HEK293 (cell line): ENCODE results near the gene AHCYL1.

Experiments used
- BCL11B ChIP-seq: fragments of 450-650 bp; formaldehyde crosslinking; IDR thresholded peaks from 2 replicates; pipeline ENCODE4 v1.5.1; 2016; ENCODE audit warnings: low read depth, missing biosample characterization, missing genetic modification characterization
- BCL6B ChIP-seq: fragments of 450-650 bp; formaldehyde crosslinking; IDR thresholded peaks from 2 replicates; pipeline ENCODE4 v1.5.1; 2017; ENCODE audit warnings: missing biosample characterization, missing genetic modification characterization
- FEZF1 ChIP-seq: fragments of 450-650 bp; formaldehyde crosslinking; IDR thresholded peaks from 2 replicates; pipeline ENCODE4 v1.5.1; 2016; ENCODE audit warnings: missing biosample characterization, missing genetic modification characterization
- GFI1B ChIP-seq: fragments of 450-650 bp; formaldehyde crosslinking; IDR thresholded peaks from 2 replicates; pipeline ENCODE4 v1.5.1; 2016; ENCODE audit warnings: missing biosample characterization, missing genetic modification characterization
- MEIS1 ChIP-seq: sonication (generic); formaldehyde crosslinking; IDR thresholded peaks from 2 replicates; pipeline ENCODE4 v1.8.1; 2022; ENCODE audit warnings: missing genetic modification reagents, mild to moderate bottlenecking, borderline replicate concordance
- MYNN ChIP-seq: fragments of 450-650 bp; formaldehyde crosslinking; IDR thresholded peaks from 2 replicates; pipeline ENCODE4 v1.5.1; 2016; ENCODE audit warnings: missing biosample characterization, missing genetic modification characterization, borderline replicate concordance
- PBX3 ChIP-seq: sonication (generic); formaldehyde crosslinking; IDR thresholded peaks from 2 replicates; pipeline ENCODE4 v1.8.1; 2022; ENCODE audit warnings: mild to moderate bottlenecking, moderate library complexity, missing genetic modification reagents
- SCRT2 ChIP-seq: fragments of 450-650 bp; formaldehyde crosslinking; IDR thresholded peaks from 2 replicates; pipeline ENCODE4 v1.5.1; 2016; ENCODE audit warnings: missing biosample characterization, missing genetic modification characterization
- ZBTB7A ChIP-seq: fragments of 450-650 bp; formaldehyde crosslinking; IDR thresholded peaks from 2 replicates; pipeline ENCODE4 v1.5.1; 2016; ENCODE audit warnings: low read depth, missing biosample characterization, missing genetic modification characterization
- ZNF10 ChIP-seq: fragments of 450-650 bp; formaldehyde crosslinking; IDR thresholded peaks from 2 replicates; pipeline ENCODE4 v1.5.1; 2017; ENCODE audit warnings: missing biosample characterization, missing genetic modification characterization
- ZNF114 ChIP-seq: fragments of 450-650 bp; formaldehyde crosslinking; IDR thresholded peaks from 2 replicates; pipeline ENCODE4 v1.5.0; 2017; ENCODE audit warnings: missing biosample characterization, missing genetic modification characterization
- ZNF146 ChIP-seq: fragments of 450-650 bp; formaldehyde crosslinking; IDR thresholded peaks from 2 replicates; pipeline ENCODE4 v1.5.1; 2016; ENCODE audit warnings: missing biosample characterization, missing genetic modification characterization
- ZNF157 ChIP-seq: fragments of 450-650 bp; formaldehyde crosslinking; IDR thresholded peaks from 2 replicates; pipeline ENCODE4 v1.5.1; 2016; ENCODE audit warnings: missing biosample characterization, missing genetic modification characterization
- ZNF175 ChIP-seq: fragments of 450-650 bp; formaldehyde crosslinking; IDR thresholded peaks from 2 replicates; pipeline ENCODE4 v1.5.1; 2016; ENCODE audit warnings: missing biosample characterization, missing genetic modification characterization
- ZNF19 ChIP-seq: fragments of 450-650 bp; formaldehyde crosslinking; IDR thresholded peaks from 2 replicates; pipeline ENCODE4; 2016; ENCODE audit warnings: missing biosample characterization, missing genetic modification characterization, low read depth
- ZNF248 ChIP-seq: fragments of 450-650 bp; formaldehyde crosslinking; IDR thresholded peaks from 2 replicates; pipeline ENCODE4 v1.5.1; 2017; ENCODE audit warnings: missing biosample characterization, missing genetic modification characterization
- ZNF350 ChIP-seq: fragments of 450-650 bp; formaldehyde crosslinking; IDR thresholded peaks from 2 replicates; pipeline ENCODE4 v1.5.0; 2017; ENCODE audit warnings: missing biosample characterization, mild to moderate bottlenecking, missing genetic modification characterization
- ZNF391 ChIP-seq: fragments of 450-650 bp; formaldehyde crosslinking; IDR thresholded peaks from 2 replicates; pipeline ENCODE4 v1.5.1; 2016; ENCODE audit warnings: low read depth, missing biosample characterization, missing genetic modification characterization, borderline replicate concordance
- ZNF48 ChIP-seq: fragments of 450-650 bp; formaldehyde crosslinking; IDR thresholded peaks from 2 replicates; pipeline ENCODE4 v1.5.1; 2016; ENCODE audit warnings: missing biosample characterization, missing genetic modification characterization
- ZNF549 ChIP-seq: fragments of 450-650 bp; IDR thresholded peaks from 2 replicates; pipeline ENCODE4 v1.5.1; 2018; ENCODE audit warnings: missing biosample characterization, missing genetic modification characterization, mild to moderate bottlenecking, inconsistent platforms, moderate library complexity
- ZNF561 ChIP-seq: fragments of 450-650 bp; IDR thresholded peaks from 2 replicates; pipeline ENCODE4 v1.5.1; 2018; ENCODE audit warnings: missing biosample characterization, missing genetic modification characterization, borderline replicate concordance
- ZNF596 ChIP-seq: fragments of 450-650 bp; IDR thresholded peaks from 2 replicates; pipeline ENCODE4 v1.5.0; 2018; ENCODE audit warnings: missing biosample characterization, mild to moderate bottlenecking, missing genetic modification characterization, moderate library complexity
- ZNF623 ChIP-seq: fragments of 450-650 bp; formaldehyde crosslinking; IDR thresholded peaks from 2 replicates; pipeline ENCODE4 v1.5.1; 2016; ENCODE audit warnings: missing biosample characterization, missing genetic modification characterization
- ZNF654 ChIP-seq: fragments of 450-650 bp; formaldehyde crosslinking; IDR thresholded peaks from 2 replicates; pipeline ENCODE4 v1.5.1; 2016; ENCODE audit warnings: low read depth, missing biosample characterization, missing genetic modification characterization
- ZNF660 ChIP-seq: fragments of 450-650 bp; IDR thresholded peaks from 2 replicates; pipeline ENCODE4 v1.5.1; 2018; ENCODE audit warnings: missing biosample characterization, mild to moderate bottlenecking, missing genetic modification characterization
- ZNF707 ChIP-seq: fragments of 450-650 bp; formaldehyde crosslinking; IDR thresholded peaks from 2 replicates; pipeline ENCODE4 v1.5.1; 2016; ENCODE audit warnings: missing biosample characterization, missing genetic modification characterization
- ZNF777 ChIP-seq: fragments of 450-650 bp; formaldehyde crosslinking; IDR thresholded peaks from 2 replicates; pipeline ENCODE4 v1.5.1; 2017; ENCODE audit warnings: missing biosample characterization, missing genetic modification characterization, borderline replicate concordance
- ZNF792 ChIP-seq: fragments of 450-650 bp; formaldehyde crosslinking; IDR thresholded peaks from 2 replicates; pipeline ENCODE4 v1.5.1; 2016; ENCODE audit warnings: missing biosample characterization, missing genetic modification characterization
- ZNF843 ChIP-seq: fragments of 450-650 bp; formaldehyde crosslinking; IDR thresholded peaks from 2 replicates; pipeline ENCODE4 v1.5.1; 2016; ENCODE audit warnings: missing biosample characterization, missing genetic modification characterization
- TF ChIP-seq, protein P1 (sequence below): fragments of 450-650 bp; formaldehyde crosslinking; IDR thresholded peaks from 2 replicates; pipeline ENCODE4 v1.5.1; 2016; ENCODE audit warnings: missing biosample characterization, missing genetic modification characterization
- TF ChIP-seq, protein P2 (sequence below): fragments of 450-650 bp; formaldehyde crosslinking; IDR thresholded peaks from 2 replicates; pipeline ENCODE4 v1.5.1; 2017; ENCODE audit warnings: missing biosample characterization, missing genetic modification characterization
- TF ChIP-seq, protein P3 (sequence below): fragments of 450-650 bp; formaldehyde crosslinking; IDR thresholded peaks from 2 replicates; pipeline ENCODE4 v1.5.1; 2016; ENCODE audit warnings: missing biosample characterization, missing genetic modification characterization

The AHCYL1 gene

GRCh38 chr1:110003747-110004428 lies 19.3 kb downstream of the AHCYL1 start (continued):
- TF ChIP-seq, protein P1, sequence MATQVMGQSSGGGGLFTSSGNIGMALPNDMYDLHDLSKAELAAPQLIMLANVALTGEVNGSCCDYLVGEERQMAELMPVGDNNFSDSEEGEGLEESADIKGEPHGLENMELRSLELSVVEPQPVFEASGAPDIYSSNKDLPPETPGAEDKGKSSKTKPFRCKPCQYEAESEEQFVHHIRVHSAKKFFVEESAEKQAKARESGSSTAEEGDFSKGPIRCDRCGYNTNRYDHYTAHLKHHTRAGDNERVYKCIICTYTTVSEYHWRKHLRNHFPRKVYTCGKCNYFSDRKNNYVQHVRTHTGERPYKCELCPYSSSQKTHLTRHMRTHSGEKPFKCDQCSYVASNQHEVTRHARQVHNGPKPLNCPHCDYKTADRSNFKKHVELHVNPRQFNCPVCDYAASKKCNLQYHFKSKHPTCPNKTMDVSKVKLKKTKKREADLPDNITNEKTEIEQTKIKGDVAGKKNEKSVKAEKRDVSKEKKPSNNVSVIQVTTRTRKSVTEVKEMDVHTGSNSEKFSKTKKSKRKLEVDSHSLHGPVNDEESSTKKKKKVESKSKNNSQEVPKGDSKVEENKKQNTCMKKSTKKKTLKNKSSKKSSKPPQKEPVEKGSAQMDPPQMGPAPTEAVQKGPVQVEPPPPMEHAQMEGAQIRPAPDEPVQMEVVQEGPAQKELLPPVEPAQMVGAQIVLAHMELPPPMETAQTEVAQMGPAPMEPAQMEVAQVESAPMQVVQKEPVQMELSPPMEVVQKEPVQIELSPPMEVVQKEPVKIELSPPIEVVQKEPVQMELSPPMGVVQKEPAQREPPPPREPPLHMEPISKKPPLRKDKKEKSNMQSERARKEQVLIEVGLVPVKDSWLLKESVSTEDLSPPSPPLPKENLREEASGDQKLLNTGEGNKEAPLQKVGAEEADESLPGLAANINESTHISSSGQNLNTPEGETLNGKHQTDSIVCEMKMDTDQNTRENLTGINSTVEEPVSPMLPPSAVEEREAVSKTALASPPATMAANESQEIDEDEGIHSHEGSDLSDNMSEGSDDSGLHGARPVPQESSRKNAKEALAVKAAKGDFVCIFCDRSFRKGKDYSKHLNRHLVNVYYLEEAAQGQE (tag by site-specific recombination), result no peak
- TF ChIP-seq, protein P2, sequence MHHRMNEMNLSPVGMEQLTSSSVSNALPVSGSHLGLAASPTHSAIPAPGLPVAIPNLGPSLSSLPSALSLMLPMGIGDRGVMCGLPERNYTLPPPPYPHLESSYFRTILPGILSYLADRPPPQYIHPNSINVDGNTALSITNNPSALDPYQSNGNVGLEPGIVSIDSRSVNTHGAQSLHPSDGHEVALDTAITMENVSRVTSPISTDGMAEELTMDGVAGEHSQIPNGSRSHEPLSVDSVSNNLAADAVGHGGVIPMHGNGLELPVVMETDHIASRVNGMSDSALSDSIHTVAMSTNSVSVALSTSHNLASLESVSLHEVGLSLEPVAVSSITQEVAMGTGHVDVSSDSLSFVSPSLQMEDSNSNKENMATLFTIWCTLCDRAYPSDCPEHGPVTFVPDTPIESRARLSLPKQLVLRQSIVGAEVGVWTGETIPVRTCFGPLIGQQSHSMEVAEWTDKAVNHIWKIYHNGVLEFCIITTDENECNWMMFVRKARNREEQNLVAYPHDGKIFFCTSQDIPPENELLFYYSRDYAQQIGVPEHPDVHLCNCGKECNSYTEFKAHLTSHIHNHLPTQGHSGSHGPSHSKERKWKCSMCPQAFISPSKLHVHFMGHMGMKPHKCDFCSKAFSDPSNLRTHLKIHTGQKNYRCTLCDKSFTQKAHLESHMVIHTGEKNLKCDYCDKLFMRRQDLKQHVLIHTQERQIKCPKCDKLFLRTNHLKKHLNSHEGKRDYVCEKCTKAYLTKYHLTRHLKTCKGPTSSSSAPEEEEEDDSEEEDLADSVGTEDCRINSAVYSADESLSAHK (tag by site-specific recombination), result 0 out of 2 replicates have a peak, but pooled peaks have one; percentile 19
- TF ChIP-seq FEZF1 (peak; percentile 54), PBX3 (no peak), ZNF596 (tag by site-specific recombination) (no peak), ZNF248 (tag by site-specific recombination) (no peak), ZNF561 (peak; percentile 71; the same call in 1 of the 2 replicates), ZNF549 (tag by site-specific recombination) (no peak), SCRT2 (no peak), BCL11B (tag by site-specific recombination) (no peak), ZNF175 (tag by site-specific recombination) (no peak), ZNF391 (no peak), ZNF843 (tag by site-specific recombination) (peak; percentile 56), ZNF19 (tag by site-specific recombination) (no peak), ZNF350 (tag by site-specific recombination) (no peak), ZNF654 (no peak), GFI1B (tag by site-specific recombination) (no peak), ZNF157 (no peak), MEIS1 (CRISPR knock-in tag) (no peak), ZNF707 (tag by site-specific recombination) (no peak), ZNF10 (tag by site-specific recombination) (0 out of 2 replicates have a peak, but pooled peaks have one; percentile 29), MYNN (peak; percentile 65; the same call in 1 of the 2 replicates), BCL6B (no peak), ZNF792 (tag by site-specific recombination) (no peak), ZNF48 (no peak), ZNF146 (no peak), ZBTB7A (tag by site-specific recombination) (no peak), ZNF114 (tag by site-specific recombination) (no peak), ZNF623 (tag by site-specific recombination) (no peak), ZNF777 (tag by site-specific recombination) (no peak), ZNF660 (tag by site-specific recombination) (peak; percentile 78)
- TF ChIP-seq, protein P3, sequence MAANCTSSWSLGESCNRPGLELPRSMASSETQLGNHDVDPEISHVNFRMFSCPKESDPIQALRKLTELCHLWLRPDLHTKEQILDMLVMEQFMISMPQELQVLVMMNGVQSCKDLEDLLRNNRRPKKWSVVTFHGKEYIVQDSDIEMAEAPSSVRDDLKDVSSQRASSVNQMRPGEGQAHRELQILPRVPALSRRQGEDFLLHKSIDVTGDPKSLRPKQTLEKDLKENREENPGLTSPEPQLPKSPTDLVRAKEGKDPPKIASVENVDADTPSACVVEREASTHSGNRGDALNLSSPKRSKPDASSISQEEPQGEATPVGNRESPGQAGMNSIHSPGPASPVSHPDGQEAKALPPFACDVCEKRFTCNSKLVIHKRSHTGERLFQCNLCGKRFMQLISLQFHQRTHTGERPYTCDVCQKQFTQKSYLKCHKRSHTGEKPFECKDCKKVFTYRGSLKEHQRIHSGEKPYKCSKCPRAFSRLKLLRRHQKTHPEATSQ (tag by site-specific recombination), result no peak
